ENCODE measurements around the gene DCST2.
A peak's percentile ranks its signal among the peaks of the same experiment; 100 is the strongest.
"Not testable (repeated sequence)": the region's sequence is repeated elsewhere in the genome, so short reads cannot be mapped to it uniquely, and the experiment has no call there.

Gene DCST2

DNA sequence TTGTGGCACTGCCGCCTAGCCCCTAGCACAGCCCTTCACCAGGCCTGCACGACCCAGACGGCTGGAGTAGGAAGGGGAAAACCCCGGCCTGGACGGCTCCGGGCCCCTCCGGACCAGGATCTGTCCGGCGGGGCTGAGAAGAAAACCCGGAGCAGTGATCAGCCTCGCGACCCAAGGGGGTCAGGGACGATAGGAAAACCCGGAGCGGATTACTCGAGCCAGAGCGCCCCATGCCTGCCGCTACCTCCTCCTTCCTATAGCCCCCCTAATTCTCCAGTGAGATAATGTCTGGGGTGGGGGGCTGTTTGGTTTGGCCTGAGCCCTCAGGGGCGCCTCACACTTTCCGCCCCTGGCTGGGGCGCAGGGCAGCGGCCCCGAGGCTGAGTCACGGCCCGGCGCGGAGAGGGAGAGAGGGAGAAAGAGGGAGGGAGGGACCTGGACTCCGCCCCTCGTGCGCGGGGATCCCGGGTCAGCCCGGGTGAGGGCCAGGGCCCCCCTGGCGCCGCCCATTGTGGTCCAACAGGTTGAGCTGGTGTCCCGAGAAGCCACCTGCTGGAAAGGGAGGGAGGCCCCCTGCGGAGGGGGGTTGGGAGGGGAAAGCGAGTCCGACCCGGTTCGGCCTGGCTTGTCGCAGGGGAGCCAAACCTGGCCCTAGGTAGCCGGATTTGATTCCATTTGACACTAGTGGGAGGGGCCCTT, 32.7 kb downstream of the DCST2 start:
- peak overlapping the region; percentile 74 for H3K4me3 ChIP-seq (ENCODE audit: low read length)
- TF ChIP-seq ZNF274 (IDR thresholded peaks at IDR 0.05; ENCODE audit: low read depth, low read length) = no peak

DNA sequence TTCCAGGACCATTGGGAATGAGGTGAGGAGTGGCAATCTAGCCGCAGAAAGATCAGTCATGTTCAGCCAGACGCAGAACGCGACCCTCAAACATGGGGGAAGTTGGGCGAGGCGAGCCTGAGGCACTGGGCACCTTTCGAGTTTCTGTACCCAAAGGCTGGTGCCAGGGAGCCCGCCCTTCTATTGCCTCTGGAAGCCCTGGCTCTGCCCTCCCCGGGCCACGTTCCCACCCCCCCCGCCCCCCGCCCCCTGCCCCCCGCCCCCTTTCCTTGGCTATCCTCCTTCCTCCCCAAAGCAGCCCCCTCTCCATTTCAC, 33.2 kb downstream of the DCST2 start:
- H3K4me3 ChIP-seq (ENCODE audit: low read length) = peak overlapping the region; percentile 74; the same call in 1 of the 2 replicates
- no peak for TF ChIP-seq ZNF274 (IDR thresholded peaks at IDR 0.05; ENCODE audit: low read depth, low read length)

DNA sequence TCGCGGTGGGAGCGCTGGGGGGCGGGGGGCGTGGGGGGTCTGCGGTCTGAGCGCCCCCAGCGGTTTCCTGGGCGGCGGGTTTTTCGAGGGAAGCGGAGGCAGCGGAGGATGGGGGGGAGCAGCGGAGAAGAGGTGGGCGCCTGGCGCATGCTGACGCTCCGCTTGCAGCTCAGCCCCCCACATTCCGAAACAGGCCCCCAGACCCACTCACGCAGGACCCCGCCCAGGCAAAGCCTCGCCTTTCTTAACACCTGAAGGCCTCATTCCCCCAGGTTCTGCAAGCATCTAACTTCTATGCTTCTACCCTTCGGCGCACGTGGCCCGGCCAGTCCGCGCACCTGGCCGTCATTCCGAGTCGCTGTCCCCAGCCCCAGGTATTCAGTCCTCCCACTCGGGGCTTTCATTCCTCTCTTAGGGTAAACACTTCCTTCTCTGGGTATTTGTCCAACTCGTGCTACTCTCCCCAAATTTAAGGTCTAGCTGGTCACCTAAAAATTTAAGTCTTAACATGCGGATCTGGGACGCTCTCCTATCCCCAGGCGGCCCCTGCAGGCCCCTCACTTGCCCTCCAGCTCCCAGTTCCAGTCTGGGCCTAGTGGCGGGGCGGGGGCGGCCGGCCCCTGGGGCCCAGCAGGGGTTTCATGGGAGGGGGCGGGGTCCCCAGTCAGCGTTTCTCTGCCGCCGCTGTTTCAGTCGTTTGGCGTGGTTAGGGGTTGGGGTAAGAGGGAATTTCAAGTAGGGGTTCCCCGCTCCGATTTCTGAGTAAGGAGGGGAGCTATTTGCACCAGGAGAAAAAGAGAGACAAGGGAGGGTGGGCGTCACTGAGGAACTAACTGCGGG, 33.8 kb downstream of the DCST2 start:
- peak overlapping the region; percentile 66; the same call in 1 of the 2 replicates for H3K4me3 ChIP-seq (ENCODE audit: low read length)
- TF ChIP-seq ZNF274 (IDR thresholded peaks at IDR 0.05; ENCODE audit: low read depth, low read length) = no peak

DNA sequence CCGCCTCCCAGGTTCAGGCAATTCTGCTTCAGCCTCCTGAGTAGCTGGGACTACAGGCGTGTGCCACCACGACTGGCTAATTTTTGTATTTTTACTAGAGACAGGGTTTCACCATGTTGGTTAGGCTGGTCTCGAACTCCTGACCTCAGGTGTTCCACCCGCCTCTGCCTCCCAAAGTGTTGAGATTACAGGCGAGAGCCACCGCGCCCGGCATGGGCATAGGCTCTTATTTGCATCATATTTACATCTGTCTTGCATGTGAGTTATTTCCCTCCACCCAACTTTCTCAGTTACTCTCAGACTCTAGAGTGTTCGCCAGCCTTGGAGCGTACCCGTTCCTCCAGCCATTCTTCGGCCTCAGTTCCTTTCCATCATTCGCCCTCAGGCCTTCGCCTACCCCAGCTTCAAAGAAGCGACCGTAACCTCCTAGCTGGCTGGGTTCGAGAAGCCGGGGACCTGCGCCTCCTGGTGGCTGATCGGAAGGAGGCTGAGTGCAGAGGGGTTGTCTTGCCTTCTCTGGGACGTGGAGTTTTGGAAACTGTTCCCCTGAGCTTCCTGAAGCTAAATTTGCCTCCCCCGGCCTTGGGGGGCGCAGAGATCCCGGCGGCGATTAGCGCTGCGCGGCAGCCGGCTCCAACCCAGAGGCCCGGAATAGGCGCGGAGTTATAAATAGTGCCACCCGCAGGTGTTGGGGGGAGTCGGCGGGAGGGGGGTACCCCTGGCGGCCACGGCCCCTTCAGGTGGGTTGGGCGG, 34.6 kb downstream of the DCST2 start:
- TF ChIP-seq ZNF274 (IDR thresholded peaks at IDR 0.05; ENCODE audit: low read depth, low read length) = no peak
- peak overlapping the region; percentile 18; the same call in 1 of the 2 replicates for H3K4me3 ChIP-seq (ENCODE audit: low read length)

DNA sequence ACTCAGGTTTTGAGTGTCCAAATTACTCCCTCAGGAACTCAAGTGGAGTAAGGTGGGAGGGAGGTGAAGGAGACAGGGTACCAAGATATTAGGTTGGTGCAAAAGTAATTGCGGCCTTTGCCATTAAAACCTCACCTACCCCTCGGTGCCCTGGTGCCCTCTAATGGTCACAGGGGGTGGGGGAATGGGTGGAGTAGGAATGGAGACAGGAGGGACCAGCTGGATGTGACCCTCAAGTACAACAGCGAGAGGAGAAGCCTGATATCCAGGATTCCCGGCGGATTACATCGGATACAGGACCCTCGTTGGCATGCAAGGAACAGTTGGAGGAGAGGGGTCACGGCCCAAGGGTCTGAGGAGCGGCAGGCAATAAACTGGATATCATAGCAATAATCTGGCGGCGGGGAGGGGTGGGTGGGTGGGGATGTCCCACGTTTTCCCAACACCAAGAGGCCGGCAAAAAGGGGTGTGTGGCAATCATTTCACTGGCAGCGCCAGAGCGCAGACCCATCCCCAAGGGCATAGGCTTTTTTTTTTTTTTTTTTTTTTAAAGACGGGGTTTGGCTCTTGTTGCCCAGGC, 35.3 kb downstream of the DCST2 start:
- TF ChIP-seq ZNF274 (IDR thresholded peaks at IDR 0.05; ENCODE audit: low read depth, low read length) = no peak
- no peak overlapping the region; the same call in 1 of the 2 replicates for H3K4me3 ChIP-seq (ENCODE audit: low read length)

DNA sequence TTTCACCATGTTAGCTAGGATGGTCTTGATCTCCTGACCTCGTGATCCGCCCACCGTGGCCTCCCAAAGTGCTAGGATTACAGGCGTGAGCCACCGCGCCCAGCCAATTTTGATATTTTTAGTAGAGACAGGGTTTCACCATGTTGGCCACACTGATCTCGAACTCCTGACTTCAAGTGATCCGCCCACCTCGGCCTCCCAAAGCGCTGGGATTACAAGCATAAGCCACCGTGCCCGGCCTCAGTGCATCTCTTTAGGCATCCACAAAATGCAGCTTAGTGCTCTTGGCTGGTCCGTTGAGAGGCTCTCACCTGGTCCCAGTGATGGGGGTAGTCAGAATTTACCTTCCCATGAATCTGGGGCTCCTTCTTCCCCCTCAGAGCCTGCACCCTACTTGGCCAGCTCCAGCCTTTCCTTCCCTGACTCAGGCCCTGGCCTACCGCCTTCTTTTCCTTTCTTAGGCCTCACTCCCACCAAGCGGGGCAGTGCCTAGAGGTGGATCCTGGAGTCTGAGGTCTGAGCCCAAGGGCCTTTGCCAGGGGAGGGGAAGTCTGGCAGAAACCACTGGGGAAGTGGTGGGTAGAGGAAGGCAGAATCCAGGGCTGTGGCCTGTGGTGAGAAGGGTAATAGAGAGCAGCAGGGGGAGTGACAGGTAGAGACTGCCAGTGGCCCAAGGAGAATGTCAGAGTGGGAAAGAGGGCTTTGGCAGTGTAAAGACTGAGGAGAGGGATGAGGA, 36.4 kb downstream of the DCST2 start:
- no peak for TF ChIP-seq ZNF274 (IDR thresholded peaks at IDR 0.05; ENCODE audit: low read depth, low read length)
- H3K4me3 ChIP-seq (ENCODE audit: low read length) = no peak overlapping the region

DNA sequence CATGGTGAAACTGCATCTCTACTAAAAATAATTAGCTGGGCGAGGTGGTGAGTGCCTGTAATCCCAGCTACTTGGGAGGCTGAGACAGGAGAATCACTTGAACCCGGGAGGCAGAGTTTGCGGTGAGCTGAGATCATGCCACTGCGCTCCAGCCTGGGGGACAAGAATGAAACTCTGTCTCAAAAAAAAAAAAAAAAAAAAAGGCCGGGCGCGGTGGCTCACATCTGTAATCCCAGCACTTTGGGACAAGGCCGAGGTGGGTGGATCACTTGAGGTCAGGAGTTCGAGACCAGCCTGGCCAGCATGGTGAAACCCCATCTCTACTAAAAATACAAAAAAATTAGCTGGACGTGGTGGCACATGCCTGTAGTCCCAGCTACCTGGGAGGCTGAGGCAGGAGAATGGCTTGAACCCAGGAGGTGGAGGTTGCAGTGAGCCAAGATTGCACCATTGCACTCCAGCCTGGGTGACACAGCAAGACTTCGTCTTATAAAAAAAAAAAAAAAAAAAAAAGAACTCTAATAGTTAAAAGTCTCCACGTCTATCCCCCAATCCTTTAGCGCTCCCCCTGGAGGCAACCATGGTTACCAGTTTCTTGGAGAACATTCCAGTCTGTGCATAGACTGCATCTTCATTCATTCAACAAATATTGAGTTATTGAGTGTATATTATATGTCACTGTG, 38.1 kb downstream of the DCST2 start:
- not testable (repeated sequence) for H3K4me3 ChIP-seq (ENCODE audit: low read length)

DNA sequence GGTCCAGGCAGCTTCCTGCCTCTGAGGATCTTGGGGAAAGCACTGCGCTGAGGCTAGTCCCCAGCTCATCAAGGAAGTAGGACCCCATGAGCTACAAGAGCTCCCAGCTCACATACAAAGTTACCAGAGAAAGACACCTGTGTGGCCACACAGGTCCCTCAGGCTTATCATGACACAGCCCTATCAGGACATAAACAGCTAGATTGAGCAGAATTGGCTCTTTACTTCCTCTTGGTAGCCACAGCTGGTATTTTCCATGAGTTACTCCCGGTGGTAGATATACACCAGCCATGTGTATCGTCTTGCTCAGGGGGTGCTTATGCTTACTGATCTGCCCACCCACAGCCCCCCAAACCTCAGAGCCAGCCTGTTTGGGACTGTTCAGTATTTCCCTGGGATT, 39.0 kb downstream of the DCST2 start:
- no peak for TF ChIP-seq ZNF274 (IDR thresholded peaks at IDR 0.05; ENCODE audit: low read depth, low read length)
- no peak overlapping the region for H3K4me3 ChIP-seq (ENCODE audit: low read length)

DNA sequence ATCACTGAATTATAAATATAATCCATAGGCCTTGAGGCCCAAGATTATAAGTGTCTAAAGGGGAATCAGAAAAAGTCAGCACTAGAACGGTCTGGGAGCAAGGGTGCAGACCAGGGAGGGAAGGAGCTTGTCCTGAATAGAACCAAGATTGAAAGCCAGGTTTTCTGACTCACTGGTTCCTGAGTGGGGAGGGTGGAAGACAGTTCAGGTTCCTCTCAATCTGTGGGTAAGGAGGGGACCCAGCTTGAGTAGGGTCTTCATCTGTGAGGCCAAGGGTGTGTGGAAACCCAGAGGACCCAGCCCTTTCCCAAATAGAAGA, 39.4 kb downstream of the DCST2 start:
- H3K4me3 ChIP-seq (ENCODE audit: low read length) = no peak overlapping the region
- TF ChIP-seq ZNF274 (IDR thresholded peaks at IDR 0.05; ENCODE audit: low read depth, low read length) = no peak

DNA sequence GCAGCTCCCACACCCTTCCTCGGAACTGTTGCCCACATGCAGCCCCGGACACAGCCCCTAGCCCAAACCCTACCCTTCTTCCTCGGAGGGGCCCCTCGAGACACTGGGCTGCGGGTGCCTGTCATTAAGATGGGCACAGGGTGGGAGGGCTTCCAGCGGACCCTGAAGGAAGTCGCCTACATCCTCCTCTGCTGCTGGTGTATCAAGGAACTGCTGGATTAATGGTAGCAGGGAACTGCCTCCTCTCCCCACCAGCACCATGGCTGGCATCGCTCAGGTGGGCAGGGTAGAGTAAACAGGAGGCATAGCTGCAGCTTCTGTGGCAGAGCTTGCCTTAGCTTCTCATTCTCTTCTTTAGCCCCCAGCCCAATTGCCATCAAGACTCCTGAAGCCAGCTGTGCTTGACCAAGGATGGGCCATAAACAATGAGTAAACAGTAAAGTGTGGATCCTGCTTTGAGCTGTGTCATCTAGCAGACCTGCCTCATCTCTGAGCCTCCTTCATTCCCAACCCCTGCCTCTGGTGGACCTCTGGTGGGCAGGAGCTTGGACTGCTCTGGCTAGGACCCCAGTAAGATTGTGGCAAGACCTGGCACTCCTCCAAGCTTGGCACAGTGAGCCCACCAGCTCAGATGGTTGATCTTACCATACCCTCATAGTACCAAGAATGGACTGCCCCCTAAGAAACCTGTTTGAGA, 39.9 kb downstream of the DCST2 start, which contains the start of gene LENEP:
LENEP (plus strand) TSS at position 15 of the 697 bp plus-strand sequence; CDS start at position 37, 22 bp downstream.
- no peak within 1 kb of the TSS for H3K4me3 ChIP-seq (ENCODE audit: low read length)
- TF ChIP-seq ZNF274 (IDR thresholded peaks at IDR 0.05; ENCODE audit: low read depth, low read length) = no peak

DNA sequence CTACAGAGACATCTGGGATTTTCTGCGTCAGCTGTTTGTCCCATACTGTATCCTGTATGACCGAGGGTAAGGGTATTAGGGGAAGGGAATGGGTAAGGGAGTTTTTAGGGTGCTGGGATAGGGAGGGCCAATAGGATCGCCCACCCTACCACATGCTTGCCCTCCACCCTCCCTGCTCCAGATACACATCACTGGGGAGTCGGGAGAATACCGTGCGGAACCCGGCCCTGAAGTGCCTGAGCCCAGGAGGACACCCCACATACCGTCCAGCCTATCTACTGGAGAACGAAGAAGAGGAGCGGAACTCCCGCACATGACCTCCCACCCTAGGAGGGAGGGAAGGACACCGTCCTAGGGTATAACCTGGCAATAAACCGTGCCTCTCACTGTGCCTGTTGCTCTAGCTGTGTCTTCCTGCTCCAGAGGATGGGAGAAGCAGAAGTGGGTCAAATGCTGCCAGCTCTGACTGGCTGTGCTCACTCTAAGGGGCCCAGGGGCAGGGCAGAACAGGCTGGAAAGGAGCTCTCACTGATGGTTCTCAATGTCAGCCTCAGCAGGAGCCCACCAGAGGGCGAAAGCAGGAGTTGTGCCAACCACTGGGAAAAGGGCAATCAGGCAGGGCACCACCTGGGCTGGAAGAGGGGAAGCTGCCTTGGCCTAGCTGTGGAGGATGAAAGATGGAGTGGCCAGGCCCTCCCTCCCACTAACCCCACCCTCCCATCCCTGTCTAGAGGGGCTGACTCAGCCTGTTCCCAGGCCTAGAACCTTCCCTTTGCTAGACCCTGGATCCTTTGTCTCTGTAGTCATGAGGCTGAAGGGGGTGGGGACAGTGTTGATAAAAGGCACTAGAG, 40.6 kb downstream of the DCST2 start:
- TF ChIP-seq ZNF274 (IDR thresholded peaks at IDR 0.05; ENCODE audit: low read depth, low read length) = no peak
- no peak overlapping the region for H3K4me3 ChIP-seq (ENCODE audit: low read length)

DNA sequence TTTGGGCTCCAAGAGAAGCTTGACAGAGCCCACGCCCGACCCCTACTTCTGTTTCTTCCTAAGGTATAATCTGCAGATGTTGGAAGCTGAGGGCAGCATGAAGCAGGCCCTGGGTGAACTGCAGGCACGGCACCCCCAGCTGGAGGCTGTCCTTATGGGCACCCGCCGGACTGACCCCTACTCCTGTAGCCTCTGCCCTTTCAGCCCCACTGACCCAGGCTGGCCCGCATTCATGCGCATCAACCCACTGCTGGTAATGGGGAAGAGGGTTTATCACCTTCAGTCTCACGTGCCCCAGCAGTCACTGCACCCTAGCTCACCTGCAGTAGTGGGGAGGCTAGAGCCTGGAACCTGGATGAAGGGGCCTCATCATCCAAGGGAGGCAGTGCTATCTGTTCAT, 43.3 kb downstream of the DCST2 start:
- no peak for TF ChIP-seq ZNF274 (IDR thresholded peaks at IDR 0.05; ENCODE audit: low read depth, low read length)
- H3K4me3 ChIP-seq (ENCODE audit: low read length) = no peak overlapping the region

Data from GM08714 (cell line).